GM12878 (cell line): ENCODE measurements around the gene GPRC5C. TPM values are rescaled to one million over a fixed set of nuclear protein-coding genes. Genes with fewer than 3 reads are reported as not detected.

Experiments
- ATAC-seq: fragments of 200-7000 bp; cut with Tn5 transposase; 3 replicates; pipeline ENCODE4 v1.9.1; 2020; ENCODE audit warnings: mild to moderate bottlenecking, moderate library complexity
- BruUV-seq: library from RNA; stranded (reverse); fragments of 400-500 nt; replicated peaks from 2 replicates; lab custom pipeline; 2021; lab: Mats Ljungman, UMichigan
- CTCF ChIA-PET: fragments of 300-600 bp; sonication (Branson Sonifier 250); formaldehyde crosslinking; extraction: SDS; loops from one replicate; lab custom pipeline; 2021; ENCODE audit warnings: inconsistent platforms; lab: Yijun Ruan, JAX
- POLR2A ChIA-PET: fragments of 350-600 bp; formaldehyde crosslinking; extraction: SDS; loops from one replicate; lab custom pipeline; 2021; ENCODE audit warnings: inconsistent platforms; lab: Charles Lee
- RAD21 ChIA-PET: fragments of 300-600 bp; sonication (Branson Sonifier 250); formaldehyde crosslinking; loops from one replicate; lab custom pipeline; 2023; ENCODE audit warnings: antibody characterized with exemption; ENCODE audit not compliant: unreplicated experiment; lab: Charles Lee
- SMC1A ChIA-PET: fragments of 300-600 bp; sonication (Branson Sonifier 250); formaldehyde crosslinking; loops from one replicate; lab custom pipeline; 2023; ENCODE audit not compliant: unreplicated experiment, uncharacterized antibody; lab: Charles Lee
- DNase-seq: peaks from one replicate; pipeline ENCODE4 v3.0.0-alpha.2; 2011; ENCODE audit warnings: low read depth, low spot score
- FAIRE-seq: peaks from 3 replicates; lab custom pipeline; 2011; peaks lifted over from hg19 to GRCh38; lab: Jason Lieb, UNC
- H2AFZ ChIP-seq: 2 replicates; pipeline ENCODE4 v1.6.0; 2011; ENCODE audit warnings: low read depth, low read length, control low read depth; ENCODE audit not compliant: control insufficient read depth
- H3K27ac ChIP-seq: 2 replicates; pipeline ENCODE4 v1.5.1; 2011; ENCODE audit warnings: control low read depth; ENCODE audit not compliant: control insufficient read depth, insufficient read depth
- H3K27me3 ChIP-seq, 2 experiments: replicated peaks in 1 of 2; 2 replicates each; pipeline versions ENCODE4 v1.6.0 to v1.6.1; 2011; ENCODE audit warnings: low read length in 1 of 2; ENCODE audit not compliant: control insufficient read depth in 2 of 2, insufficient read depth in 2 of 2
- H3K36me3 ChIP-seq, 2 experiments: 2 replicates each; pipeline ENCODE4 v1.5.1; 2011; ENCODE audit warnings: low read length in 1 of 2; ENCODE audit not compliant: control insufficient read depth in 2 of 2, insufficient read depth in 2 of 2
- H3K4me1 ChIP-seq: 2 replicates; pipeline ENCODE4 v1.6.1; 2011; ENCODE audit warnings: mild to moderate bottlenecking, low read length, moderate library complexity, mixed read lengths; ENCODE audit not compliant: control insufficient read depth, insufficient read depth
- H3K4me2 ChIP-seq: 2 replicates; pipeline ENCODE4 v1.6.0; 2011; ENCODE audit warnings: control low read depth; ENCODE audit not compliant: control insufficient read depth, insufficient read depth
- H3K4me3 ChIP-seq: fragments of 200-600 bp; sonication (generic); 2 replicates; pipeline ENCODE4 v1.5.1; 2016
- H3K79me2 ChIP-seq: 2 replicates; pipeline ENCODE4 v1.6.0; 2011; ENCODE audit warnings: low read length; ENCODE audit not compliant: control insufficient read depth, insufficient read depth
- H3K9ac ChIP-seq: 2 replicates; pipeline ENCODE4 v1.8.0; 2011; ENCODE audit warnings: low read length, control low read depth, mixed read lengths; ENCODE audit not compliant: control insufficient read depth, insufficient read depth
- H3K9me3 ChIP-seq: replicated peaks from 3 replicates; pipeline ENCODE4 v1.5.1; 2011; ENCODE audit warnings: mild to moderate bottlenecking, low read length; ENCODE audit not compliant: control insufficient read depth, insufficient read depth
- H4K20me1 ChIP-seq: 2 replicates; pipeline ENCODE4 v1.6.0; 2011; ENCODE audit not compliant: control insufficient read depth, insufficient read depth
- ASH2L ChIP-seq: fragments of 300-600, 200-600 bp; sonication (generic); IDR thresholded peaks from 2 replicates; pipeline ENCODE4 v1.6.1; 2017; ENCODE audit warnings: low read depth, mild to moderate bottlenecking, borderline replicate concordance
- BMI1 ChIP-seq: fragments of 450-650 bp; IDR thresholded peaks from 2 replicates; pipeline ENCODE4 v1.6.1; 2016; ENCODE audit warnings: mild to moderate bottlenecking, moderate library complexity, borderline replicate concordance
- BRCA1 ChIP-seq: IDR thresholded peaks from 2 replicates; pipeline ENCODE4 v1.6.1; 2011; ENCODE audit warnings: low read depth, low read length, improper control_type of control experiment
- CBX3 ChIP-seq: fragments of 200-600 bp; sonication (generic); IDR thresholded peaks from 2 replicates; pipeline ENCODE4 v1.6.1; 2016; ENCODE audit warnings: low read depth, borderline replicate concordance
- CHD2 ChIP-seq: IDR thresholded peaks from 2 replicates; pipeline ENCODE4 v1.6.1; 2011; ENCODE audit warnings: low read depth, low read length, improper control_type of control experiment, borderline replicate concordance
- CTCF ChIP-seq, 3 experiments: IDR thresholded peaks in 2 of 3; conservative IDR thresholded peaks in 1 of 3; 2 replicates each; pipeline ENCODE4 v1.5.1; 2011; ENCODE audit warnings: low read depth in 3 of 3, low read length in 3 of 3, mild to moderate bottlenecking in 3 of 3, control low read depth in 2 of 3, moderate library complexity in 2 of 3, inconsistent platforms in 1 of 3, mixed read lengths in 1 of 3; ENCODE audit not compliant: control insufficient read depth in 2 of 3, insufficient read depth in 1 of 3; ENCODE audit errors: extremely low read depth in 1 of 3
- EED ChIP-seq: sonication (generic); IDR thresholded peaks from 2 replicates; pipeline ENCODE4 v1.6.1; 2016; ENCODE audit warnings: antibody characterized with exemption, low read depth
- ESRRA ChIP-seq: IDR thresholded peaks from 2 replicates; pipeline ENCODE4 v1.6.1; 2012; ENCODE audit warnings: mild to moderate bottlenecking, low read length, improper control_type of control experiment
- HDAC6 ChIP-seq: fragments of 200-600 bp; sonication (generic); IDR thresholded peaks from one replicate; pipeline ENCODE4 v1.8.0; 2017; ENCODE audit warnings: antibody characterized with exemption; ENCODE audit not compliant: unreplicated experiment
- HDGF ChIP-seq: fragments of 450-650 bp; IDR thresholded peaks from 2 replicates; pipeline ENCODE4 v1.6.1; 2016; ENCODE audit warnings: antibody characterized with exemption
- MLLT1 ChIP-seq: fragments of 450-650 bp; IDR thresholded peaks from 2 replicates; pipeline ENCODE4 v1.6.1; 2016; ENCODE audit warnings: mild to moderate bottlenecking
- MTA3 ChIP-seq: IDR thresholded peaks from 2 replicates; pipeline ENCODE4 v1.6.1; 2012; ENCODE audit warnings: low read length, inconsistent platforms, borderline replicate concordance
- NBN ChIP-seq: fragments of 450-650 bp; IDR thresholded peaks from 2 replicates; pipeline ENCODE4 v1.6.1; 2016
- PBX3 ChIP-seq: IDR thresholded peaks from 2 replicates; pipeline ENCODE4 v1.6.1; 2011; ENCODE audit warnings: mild to moderate bottlenecking, low read depth, low read length, moderate library complexity; ENCODE audit not compliant: insufficient replicate concordance
- POLR2A ChIP-seq: IDR thresholded peaks from 2 replicates; pipeline ENCODE4 v1.6.1; 2011; ENCODE audit warnings: low read depth, mild to moderate bottlenecking, low read length
- POLR2AphosphoS5 ChIP-seq: IDR thresholded peaks from 2 replicates; pipeline ENCODE4 v1.6.1; 2011; ENCODE audit warnings: mild to moderate bottlenecking, low read length, inconsistent platforms
- POU2F2 ChIP-seq: IDR thresholded peaks from 3 replicates; pipeline ENCODE4 v1.6.1; 2011; ENCODE audit warnings: low read depth, mild to moderate bottlenecking, low read length, borderline replicate concordance
- SPI1 ChIP-seq: IDR thresholded peaks from 2 replicates; pipeline ENCODE4 v1.6.1; 2011; ENCODE audit warnings: low read depth, mild to moderate bottlenecking, low read length, moderate library complexity, borderline replicate concordance; ENCODE audit not compliant: insufficient read depth
- TAF1 ChIP-seq: IDR thresholded peaks from 2 replicates; pipeline ENCODE4 v1.6.1; 2011; ENCODE audit warnings: mild to moderate bottlenecking, low read depth, low read length, borderline replicate concordance
- WRNIP1 ChIP-seq: IDR thresholded peaks from 2 replicates; pipeline ENCODE4 v1.6.1; 2011; ENCODE audit warnings: low read depth, low read length, improper control_type of control experiment, borderline replicate concordance
- WGBS: methylation state at CpG from one replicate; pipeline ENCODE4 v1.1.6; 2016; ENCODE audit warnings: low lambda C conversion rate; ENCODE audit not compliant: insufficient replicate concordance, insufficient coverage; ENCODE audit errors: missing lambda C conversion rate; 5-methylcytosine and 5-hydroxymethylcytosine counted together
- in situ Hi-C: fragments of 300-500 bp; cut with MboI; formaldehyde crosslinking; loops from 9 replicates; pipeline ENCODE4 v1.14.3; 2018; ENCODE audit warnings: mixed read lengths
- intact Hi-C: fragments of 100-400 bp; cut with micrococcal nuclease; formaldehyde crosslinking; loops from one replicate; pipeline ENCODE4 v1.14.2; 2022; ENCODE audit not compliant: unreplicated experiment
- polyA plus RNA-seq, 11 experiments: library from polyadenylated mRNA; depleted of rRNA in 4 of 11; unstranded in 6 of 11; stranded (reverse) in 5 of 11; fragments of >200 nt; fragmentation: Nextera tagmentation in 4 of 11; fragmentation: Illumina TruSeq in 1 of 11; extraction: Ambion mirVana in 4 of 11; extraction: Trizol in 1 of 11; gene quantifications; 1 replicate in 1 of 11; 2 replicates in 10 of 11; pipeline versions ENCODE4 v1.2.1 to v1.2.3, GENCODE V29; 2011 to 2016; ENCODE audit warnings: inconsistent platforms in 2 of 11, missing spikeins in 2 of 11, low read depth in 1 of 11
- total RNA-seq, 4 experiments: library from RNA; depleted of rRNA in 3 of 4; stranded (reverse); fragments of >200 nt in 3 of 4; fragmentation: Illumina TruSeq in 1 of 4; extraction: Trizol in 1 of 4; gene quantifications; 2 replicates each; pipeline versions ENCODE4 v1.2.1 to v1.2.3, GENCODE V29; 2013 to 2021

The GPRC5C gene
- total and polyA plus RNA-seq, 10 of the 15 experiments (the other 5 are each of a cell fraction or from before 2014, with no cell fraction given): 0.04 to 1.3 (median 0.36) TPM; not detected in 2

- ATAC-seq: no peak
- POLR2A ChIA-PET: interaction anchor here (0.7 to 1.0 kb wide), 2 partner anchors 48 to 62 kb away, joined by 3 to 4 read pairs; no protein-coding TSS in a partner anchor
- TSS peak; percentile 70 for BruUV-seq
- TF ChIP-seq CTCF (IDR thresholded peaks at IDR 0.05 in 2 of 3, conservative IDR thresholded peaks at IDR 0.05 in 1 of 3; ENCODE audit: control insufficient read depth in 2 of 3, extremely low read depth in 1 of 3, insufficient read depth in 1 of 3, low read depth in 3 of 3, low read length in 3 of 3) (no peak), HDGF (0 out of 2 replicates have a peak, but pooled peaks have one; percentile 11), NBN (no peak; the same call in 1 of the 2 replicates), POU2F2 (no peak), EED (no peak), ASH2L (no peak), BMI1 (0 out of 2 replicates have a peak, but pooled peaks have one; percentile 27), WRNIP1 (peak; percentile 44; the same call in 1 of the 2 replicates), POLR2AphosphoS5 (no peak), TAF1 (no peak), MTA3 (0 out of 2 replicates have a peak, but pooled peaks have one; percentile 49), CBX3 (no peak), POLR2A (no peak), BRCA1 (no peak), MLLT1 (0 out of 2 replicates have a peak, but pooled peaks have one; percentile 19), CHD2 (no peak), HDAC6 (no peak), SPI1 (no peak), PBX3 (peak; percentile 10), ESRRA (no peak)
These were observed 33.7 kb downstream of the GPRC5C start for GRCh38 chr17:74465378-74466110.

More at GRCh38 chr17:74465378-74466110, 33.7 kb downstream of the GPRC5C start:
- Histone ChIP-seq H3K27me3 (no peaks in the 10 kb centered on the region), H4K20me1 (no peaks in the 10 kb centered on the region), H3K9ac (peak overlapping the region; percentile 89), H3K4me3 (peak overlapping the region; percentile 92), H3K79me2 (peaks cover 57% of the 10 kb centered on the region), H3K4me1 (peaks cover 37% of the 10 kb centered on the region), H3K27ac (peak overlapping the region; percentile 85), H2AFZ (no peak overlapping the region), H3K36me3 (peaks cover 0 to 3% of the 10 kb centered on the region in 2 experiments; a peak in 1 of 4 replicates), H3K4me2 (peak overlapping the region; percentile 57), H3K9me3 (no peaks in the 10 kb centered on the region)
- WGBS: 25% methylated on average over 7 of the region's 8 CpGs
- ChIA-PET SMC1A (interaction anchor here (1.0 to 1.4 kb wide), 2 partner anchors 12 to 68 kb away, joined by 3 to 4 read pairs; no protein-coding TSS in a partner anchor), RAD21 (interaction anchor here (1.2 to 1.3 kb wide), 2 partner anchors 10 to 62 kb away, joined by 3 to 6 read pairs; no protein-coding TSS in a partner anchor), CTCF (interaction anchor here (0.8 to 1.3 kb wide), 4 partner anchors 8 to 273 kb away, joined by 3 to 7 read pairs (median 4); partner anchors contain the start of gene GPR142)
- DNase-seq (no peak), FAIRE-seq (no peak)
- in situ Hi-C loops: no loop called here
- intact Hi-C loops: no loop called here
